Parathyroid adenoma (tissue), 2 donors: ENCODE results near the gene APOBEC4.

ENCODE experiments used
- H2AFZ ChIP-seq: fragments of 300-600 bp; sonication (generic); one replicate; pipeline ENCODE4 v1.7.0; 2017; ENCODE audit warnings: antibody characterized with exemption, mild to moderate bottlenecking
- H3K27ac ChIP-seq: fragments of 300-600 bp; sonication (generic); one replicate; pipeline ENCODE4 v1.7.0; 2017
- H3K27me3 ChIP-seq: fragments of 300-600 bp; sonication (generic); one replicate; pipeline ENCODE4 v1.7.0; 2017; ENCODE audit warnings: low read length; ENCODE audit not compliant: control insufficient read depth, insufficient read depth
- H3K36me3 ChIP-seq: fragments of 300-600 bp; sonication (generic); one replicate; pipeline ENCODE4 v1.7.0; 2017; ENCODE audit warnings: low read length; ENCODE audit not compliant: control insufficient read depth, insufficient read depth
- H3K4me1 ChIP-seq: fragments of 300-600 bp; sonication (generic); one replicate; pipeline ENCODE4 v1.7.0; 2017; ENCODE audit warnings: control low read depth
- H3K4me2 ChIP-seq: fragments of 300-600 bp; sonication (generic); one replicate; pipeline ENCODE4 v1.7.0; 2017; ENCODE audit warnings: low read length
- H3K4me3 ChIP-seq: fragments of 300-600 bp; sonication (generic); one replicate; pipeline ENCODE4 v1.7.0; 2017; ENCODE audit warnings: low read depth, low read length
- H3K79me2 ChIP-seq: fragments of 300-600 bp; sonication (generic); one replicate; pipeline ENCODE4 v1.7.0; 2017; ENCODE audit warnings: control low read depth
- H3K9ac ChIP-seq: fragments of 300-600 bp; sonication (generic); one replicate; pipeline ENCODE4 v1.7.0; 2017; ENCODE audit warnings: mild to moderate bottlenecking
- H3K9me3 ChIP-seq: fragments of 300-600 bp; sonication (generic); one replicate; pipeline ENCODE4 v1.7.0; 2017; ENCODE audit warnings: low read length; ENCODE audit not compliant: control insufficient read depth
- TF ChIP-seq, protein P1 (sequence below): fragments of 300-600 bp; sonication (generic); IDR thresholded peaks from one replicate; pipeline ENCODE4 v1.7.0; 2017; ENCODE audit warnings: antibody characterized with exemption, mild to moderate bottlenecking
- donor health status: primary hyperparathyroidism.

APOBEC4 gene, protein sequence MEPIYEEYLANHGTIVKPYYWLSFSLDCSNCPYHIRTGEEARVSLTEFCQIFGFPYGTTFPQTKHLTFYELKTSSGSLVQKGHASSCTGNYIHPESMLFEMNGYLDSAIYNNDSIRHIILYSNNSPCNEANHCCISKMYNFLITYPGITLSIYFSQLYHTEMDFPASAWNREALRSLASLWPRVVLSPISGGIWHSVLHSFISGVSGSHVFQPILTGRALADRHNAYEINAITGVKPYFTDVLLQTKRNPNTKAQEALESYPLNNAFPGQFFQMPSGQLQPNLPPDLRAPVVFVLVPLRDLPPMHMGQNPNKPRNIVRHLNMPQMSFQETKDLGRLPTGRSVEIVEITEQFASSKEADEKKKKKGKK

DNA sequence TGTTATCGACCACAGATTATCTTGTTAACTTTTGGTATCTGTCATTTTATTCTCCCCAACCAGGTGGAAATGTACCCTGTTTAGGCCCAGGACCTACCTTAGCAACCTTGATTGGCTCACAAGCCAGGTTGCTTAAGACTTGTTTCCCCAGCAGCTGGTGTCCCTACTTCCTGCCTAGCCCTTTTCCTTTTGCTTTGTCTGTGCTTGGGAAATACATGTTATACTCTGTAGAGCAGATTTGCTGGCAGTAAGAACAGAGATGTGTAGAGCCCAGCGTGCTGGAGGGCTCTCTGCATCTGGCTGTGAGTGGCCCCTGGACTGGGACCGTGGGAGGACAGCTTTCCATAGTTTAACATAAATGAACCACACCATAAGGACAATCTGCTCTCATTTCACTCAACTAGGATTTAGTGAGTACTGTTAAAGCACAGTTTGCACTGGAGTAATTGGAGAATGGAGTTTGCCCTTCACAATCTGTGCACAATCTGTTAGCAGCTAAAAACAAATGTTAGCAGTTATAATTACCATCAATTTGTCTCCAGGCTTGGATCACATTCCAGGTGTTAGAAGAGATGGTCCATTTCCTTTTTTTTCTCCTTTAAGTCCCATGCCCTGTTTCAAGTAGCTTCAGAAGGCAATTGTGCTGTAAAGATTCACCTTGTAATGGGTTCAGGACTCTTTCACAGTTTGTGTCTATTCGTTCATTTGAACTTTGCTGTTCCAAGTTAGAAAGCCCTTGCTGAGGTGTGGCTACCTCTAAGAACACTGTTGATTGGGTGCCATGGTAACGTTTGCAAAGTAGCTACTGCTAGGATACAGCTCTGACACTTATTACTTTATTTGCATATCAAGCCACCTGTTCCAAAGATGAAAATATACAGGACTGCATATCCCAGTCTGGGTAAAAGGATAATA is at the start of gene APOBEC4:
TSS of gene APOBEC4 (minus strand) at position 770 of the 915 bp plus-strand sequence. CDS start 4,535 bp downstream, outside the sequence.
- Histone ChIP-seq H3K9me3 (no peaks in the 10 kb centered on the region), H3K9ac (no peak within 1 kb of the TSS), H3K4me3 (no peak within 1 kb of the TSS), H3K27ac (no peak within 1 kb of the TSS), H3K4me1 (no peaks in the 10 kb centered on the region), H2AFZ (no peak within 1 kb of the TSS), H3K79me2 (no peaks in the 10 kb centered on the region), H3K4me2 (no peak within 1 kb of the TSS), H3K36me3 (no peaks in the 10 kb centered on the region), H3K27me3 (no peaks in the 10 kb centered on the region)
- TF ChIP-seq, protein P1, sequence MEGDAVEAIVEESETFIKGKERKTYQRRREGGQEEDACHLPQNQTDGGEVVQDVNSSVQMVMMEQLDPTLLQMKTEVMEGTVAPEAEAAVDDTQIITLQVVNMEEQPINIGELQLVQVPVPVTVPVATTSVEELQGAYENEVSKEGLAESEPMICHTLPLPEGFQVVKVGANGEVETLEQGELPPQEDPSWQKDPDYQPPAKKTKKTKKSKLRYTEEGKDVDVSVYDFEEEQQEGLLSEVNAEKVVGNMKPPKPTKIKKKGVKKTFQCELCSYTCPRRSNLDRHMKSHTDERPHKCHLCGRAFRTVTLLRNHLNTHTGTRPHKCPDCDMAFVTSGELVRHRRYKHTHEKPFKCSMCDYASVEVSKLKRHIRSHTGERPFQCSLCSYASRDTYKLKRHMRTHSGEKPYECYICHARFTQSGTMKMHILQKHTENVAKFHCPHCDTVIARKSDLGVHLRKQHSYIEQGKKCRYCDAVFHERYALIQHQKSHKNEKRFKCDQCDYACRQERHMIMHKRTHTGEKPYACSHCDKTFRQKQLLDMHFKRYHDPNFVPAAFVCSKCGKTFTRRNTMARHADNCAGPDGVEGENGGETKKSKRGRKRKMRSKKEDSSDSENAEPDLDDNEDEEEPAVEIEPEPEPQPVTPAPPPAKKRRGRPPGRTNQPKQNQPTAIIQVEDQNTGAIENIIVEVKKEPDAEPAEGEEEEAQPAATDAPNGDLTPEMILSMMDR = no peak

DNA sequence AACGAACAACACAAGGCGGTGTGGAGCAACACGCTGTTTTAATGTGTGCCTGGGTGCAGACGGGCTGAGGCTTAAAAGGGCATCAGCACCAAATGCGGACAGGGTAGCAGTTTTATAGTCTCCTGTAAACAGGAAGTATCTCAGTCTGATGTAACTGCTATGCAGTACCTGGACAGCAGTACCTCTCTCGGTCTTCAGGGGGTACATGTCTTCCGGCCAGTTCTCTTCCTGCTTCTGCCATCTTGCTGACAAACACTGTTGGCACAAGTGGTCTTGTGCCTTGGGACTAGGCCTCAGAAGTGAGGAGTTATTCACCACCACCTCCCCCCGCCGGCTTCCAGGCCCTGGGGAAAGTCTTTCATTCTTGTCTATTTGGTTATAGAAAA is 49.7 kb upstream of the APOBEC4 start:
- H3K9me3 ChIP-seq = no peaks in the 10 kb centered on the region
- no peaks in the 10 kb centered on the region for H3K27me3 ChIP-seq
- H3K9ac ChIP-seq = no peak overlapping the region
- peaks cover 2% of the 10 kb centered on the region for H3K79me2 ChIP-seq
- TF ChIP-seq, protein P1 = no peak
- no peak overlapping the region for H3K27ac ChIP-seq
- H3K4me3 ChIP-seq = no peak overlapping the region
- no peak overlapping the region for H2AFZ ChIP-seq
- H3K36me3 ChIP-seq = no peaks in the 10 kb centered on the region
- H3K4me2 ChIP-seq = no peak overlapping the region
- no peaks in the 10 kb centered on the region for H3K4me1 ChIP-seq

DNA sequence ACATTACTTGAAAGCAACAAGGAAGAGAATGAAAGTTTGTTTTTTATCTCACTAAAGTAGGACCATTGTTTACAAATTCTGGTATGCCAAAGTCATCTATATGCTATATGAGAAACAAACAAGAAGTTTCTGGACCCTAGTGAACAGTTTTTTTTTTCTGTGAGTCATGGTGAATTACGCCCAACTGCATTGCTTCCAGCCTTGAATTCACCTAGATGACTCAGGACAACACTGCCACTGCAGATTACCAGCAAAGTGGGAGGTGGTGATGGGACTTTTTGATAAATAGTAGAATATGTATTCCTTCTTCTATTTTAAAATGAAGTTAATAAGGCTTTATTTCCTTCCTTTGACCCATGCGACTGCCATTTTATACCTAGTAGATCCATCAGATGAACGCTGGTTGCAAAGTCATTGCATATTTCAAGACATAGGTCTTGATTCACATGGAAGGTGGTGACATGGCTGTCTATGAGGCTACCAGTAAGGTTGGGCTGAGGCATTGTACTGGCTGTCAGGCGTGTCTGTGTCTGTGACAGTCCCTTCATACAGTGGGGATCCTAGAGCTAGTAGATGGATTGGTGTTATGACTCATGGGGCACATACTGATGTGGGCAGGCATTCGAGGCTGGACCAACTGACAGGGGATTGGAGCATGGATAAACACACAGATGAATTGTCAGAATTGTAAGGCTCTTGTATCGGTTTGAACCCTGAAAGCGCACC is 49.1 kb upstream of the APOBEC4 start:
- Histone ChIP-seq H3K9me3 (no peaks in the 10 kb centered on the region), H3K27ac (no peak overlapping the region), H3K36me3 (no peaks in the 10 kb centered on the region), H3K27me3 (no peaks in the 10 kb centered on the region), H3K79me2 (peaks cover 2% of the 10 kb centered on the region), H3K4me3 (no peak overlapping the region), H2AFZ (no peak overlapping the region), H3K9ac (no peak overlapping the region), H3K4me1 (no peaks in the 10 kb centered on the region), H3K4me2 (no peak overlapping the region)
- TF ChIP-seq, protein P1 = no peak

DNA sequence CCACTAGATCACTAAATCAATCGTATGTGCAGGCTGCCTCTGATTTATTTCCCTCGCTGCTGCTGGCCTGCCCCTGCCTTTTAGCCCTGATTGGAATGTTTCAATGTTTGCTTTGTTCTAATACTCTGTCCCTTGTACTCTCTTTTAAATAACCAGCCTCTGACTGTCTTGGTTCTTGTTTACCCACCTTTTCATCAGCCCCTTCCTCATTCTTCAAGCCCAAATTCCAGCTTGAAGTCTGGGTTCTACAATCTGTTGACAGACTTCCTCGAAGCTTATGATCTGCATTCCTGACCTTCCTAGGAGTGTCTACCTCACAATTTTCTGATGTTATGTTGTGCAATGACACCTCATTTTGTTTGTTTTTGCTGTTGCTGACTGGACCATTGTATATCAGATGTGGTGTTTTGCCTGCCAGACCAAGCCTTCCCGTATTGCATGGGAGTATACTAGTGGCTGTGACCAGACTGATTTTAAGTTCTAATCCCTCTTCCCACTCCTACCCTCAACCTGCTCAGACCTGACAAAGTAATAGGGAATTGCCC is 46.6 kb upstream of the APOBEC4 start:
- Histone ChIP-seq H3K79me2 (peaks cover 2% of the 10 kb centered on the region), H2AFZ (no peak overlapping the region), H3K9ac (no peak overlapping the region), H3K4me3 (no peak overlapping the region), H3K4me2 (no peak overlapping the region), H3K36me3 (no peaks in the 10 kb centered on the region), H3K27me3 (no peaks in the 10 kb centered on the region), H3K9me3 (no peaks in the 10 kb centered on the region), H3K27ac (no peak overlapping the region), H3K4me1 (no peaks in the 10 kb centered on the region)
- TF ChIP-seq, protein P1 = no peak
